ENCODE results near the gene SPATA46. TPM values are rescaled to one million over a fixed set of nuclear protein-coding genes. Genes with fewer than 3 reads are reported as not detected.

Gene SPATA46
- polyA plus RNA-seq, 1 of the 3 experiments (the other 2 are of a cell fraction), result not detected

- Histone ChIP-seq H3K4me3 (ENCODE audit: low read depth in 2 of 2, low read length in 1 of 2) (no peak overlapping the region), H3K27ac (ENCODE audit: low read depth in 2 of 2, low read length in 1 of 2) (no peak overlapping the region), H2AFZ (ENCODE audit: low read depth) (no peak overlapping the region), H3K4me2 (no peak overlapping the region), H3K9me3 (no peaks in the 10 kb centered on the region), H3K9ac (no peak overlapping the region), H4K20me1 (ENCODE audit: insufficient read depth) (no peaks in the 10 kb centered on the region), H3F3A (replicated peaks; ENCODE audit: insufficient read depth) (no peaks in the 10 kb centered on the region), H3K27me3 (ENCODE audit: insufficient read depth) (no peaks in the 10 kb centered on the region), H3K4me1 (ENCODE audit: control insufficient read depth in 1 of 2, insufficient read depth in 2 of 2, low read depth in 1 of 2, low read length in 1 of 2) (no peaks in the 10 kb centered on the region; a peak in 1 of 4 replicates), H3K9me2 (no peaks in the 10 kb centered on the region), H3K36me3 (replicated peaks in 1 of 2; ENCODE audit: control insufficient read depth in 1 of 2, insufficient read depth in 2 of 2, low read length in 1 of 2) (no peaks in the 10 kb centered on the region), H3K79me2 (ENCODE audit: insufficient read depth) (no peaks in the 10 kb centered on the region)
- DNase-seq, result no peak
- ChIA-PET POLR2A (no interaction called here), CTCF (no interaction called here)
- WGBS (ENCODE audit: low lambda C conversion rate), result 40% methylated on average over 2 of the region's 2 CpGs
- TF ChIP-seq SIN3A (IDR thresholded peaks at IDR 0.05; ENCODE audit: borderline replicate concordance, low read depth, low read length) (no peak), MEF2A (IDR thresholded peaks at IDR 0.05; ENCODE audit: borderline replicate concordance, low read depth) (no peak), RXRA (IDR thresholded peaks at IDR 0.05; ENCODE audit: borderline replicate concordance, low read depth) (no peak), EP300 (IDR thresholded peaks at IDR 0.05; ENCODE audit: borderline replicate concordance in 1 of 2, low read depth in 1 of 2, low read length in 1 of 2) (no peak), IRF3 (IDR thresholded peaks at IDR 0.05; ENCODE audit: low read depth, low read length) (no peak)
Observed at GRCh38 chr1:162416909-162417308, 40.3 kb upstream of the SPATA46 start.

GRCh38 chr1:162416215-162416614 is 39.6 kb upstream of the SPATA46 start:
- H3K27ac ChIP-seq (ENCODE audit: low read depth in 2 of 2, low read length in 1 of 2), result no peak overlapping the region
- POLR2A ChIA-PET, result no interaction called here
- no peaks in the 10 kb centered on the region for H3K27me3 ChIP-seq (ENCODE audit: insufficient read depth)
- no peaks in the 10 kb centered on the region for H3K9me2 ChIP-seq
- H2AFZ ChIP-seq (ENCODE audit: low read depth), result no peak overlapping the region
- no peaks in the 10 kb centered on the region for H3K79me2 ChIP-seq (ENCODE audit: insufficient read depth)
- no peaks in the 10 kb centered on the region; a peak in 1 of 4 replicates for H3K4me1 ChIP-seq (ENCODE audit: control insufficient read depth in 1 of 2, insufficient read depth in 2 of 2, low read depth in 1 of 2, low read length in 1 of 2)
- no peak for DNase-seq
- H3F3A ChIP-seq (replicated peaks; ENCODE audit: insufficient read depth), result no peaks in the 10 kb centered on the region
- H4K20me1 ChIP-seq (ENCODE audit: insufficient read depth), result no peaks in the 10 kb centered on the region
- H3K4me3 ChIP-seq (ENCODE audit: low read depth in 2 of 2, low read length in 1 of 2), result no peak overlapping the region
- no peaks in the 10 kb centered on the region for H3K9me3 ChIP-seq
- no peak overlapping the region for H3K9ac ChIP-seq
- CTCF ChIA-PET, result no interaction called here
- no peaks in the 10 kb centered on the region for H3K36me3 ChIP-seq (replicated peaks in 1 of 2; ENCODE audit: control insufficient read depth in 1 of 2, insufficient read depth in 2 of 2, low read length in 1 of 2)
- no peak for TF ChIP-seq TAF1 (IDR thresholded peaks at IDR 0.05; ENCODE audit: borderline replicate concordance, low read depth, low read length)
- no peak for TF ChIP-seq RAD21 (IDR thresholded peaks at IDR 0.05; ENCODE audit: low read length)
- no peak for TF ChIP-seq CHD2 (IDR thresholded peaks at IDR 0.05; ENCODE audit: low read length, partially characterized antibody)
- no peak for TF ChIP-seq SMC3 (IDR thresholded peaks at IDR 0.05; ENCODE audit: low read depth, low read length)
- no peak for TF ChIP-seq POLR2AphosphoS5 (IDR thresholded peaks at IDR 0.05; ENCODE audit: low read depth, low read length)
- no peak for TF ChIP-seq PBX3 (IDR thresholded peaks at IDR 0.05)
- no peak for TF ChIP-seq USF1 (IDR thresholded peaks at IDR 0.05; ENCODE audit: borderline replicate concordance, low read depth)
- no peak overlapping the region for H3K4me2 ChIP-seq
